ENCODE measurements around the gene PGF.

PGF gene

DNA sequence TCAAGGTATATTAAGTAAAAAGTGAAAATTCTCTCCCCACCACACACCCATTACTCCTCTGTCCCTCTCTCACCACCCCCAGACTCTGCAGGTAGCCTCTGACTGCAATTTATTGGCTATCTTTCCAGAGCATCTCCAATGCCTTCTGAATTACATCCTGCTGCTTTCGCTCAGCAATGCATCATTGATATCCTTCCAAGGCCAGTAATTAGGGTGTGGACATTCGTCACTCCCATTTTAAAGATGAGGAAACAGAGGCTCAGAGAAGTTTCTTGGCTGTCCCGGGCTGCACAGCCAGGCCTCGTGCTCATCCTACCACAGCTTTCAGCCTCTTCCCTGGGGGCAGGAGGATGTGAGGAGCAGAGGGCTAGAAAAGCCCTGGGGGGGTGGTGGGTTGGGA, 23.6 kb upstream of the PGF start:
- DNase-seq (ENCODE audit: low read depth), result peak; percentile 50
- H3K4me3 ChIP-seq (ENCODE audit: low read length), result no peak overlapping the region
- TF ChIP-seq, protein P1, sequence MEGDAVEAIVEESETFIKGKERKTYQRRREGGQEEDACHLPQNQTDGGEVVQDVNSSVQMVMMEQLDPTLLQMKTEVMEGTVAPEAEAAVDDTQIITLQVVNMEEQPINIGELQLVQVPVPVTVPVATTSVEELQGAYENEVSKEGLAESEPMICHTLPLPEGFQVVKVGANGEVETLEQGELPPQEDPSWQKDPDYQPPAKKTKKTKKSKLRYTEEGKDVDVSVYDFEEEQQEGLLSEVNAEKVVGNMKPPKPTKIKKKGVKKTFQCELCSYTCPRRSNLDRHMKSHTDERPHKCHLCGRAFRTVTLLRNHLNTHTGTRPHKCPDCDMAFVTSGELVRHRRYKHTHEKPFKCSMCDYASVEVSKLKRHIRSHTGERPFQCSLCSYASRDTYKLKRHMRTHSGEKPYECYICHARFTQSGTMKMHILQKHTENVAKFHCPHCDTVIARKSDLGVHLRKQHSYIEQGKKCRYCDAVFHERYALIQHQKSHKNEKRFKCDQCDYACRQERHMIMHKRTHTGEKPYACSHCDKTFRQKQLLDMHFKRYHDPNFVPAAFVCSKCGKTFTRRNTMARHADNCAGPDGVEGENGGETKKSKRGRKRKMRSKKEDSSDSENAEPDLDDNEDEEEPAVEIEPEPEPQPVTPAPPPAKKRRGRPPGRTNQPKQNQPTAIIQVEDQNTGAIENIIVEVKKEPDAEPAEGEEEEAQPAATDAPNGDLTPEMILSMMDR (IDR thresholded peaks at IDR 0.05; ENCODE audit: insufficient read depth, low read depth, low read length, missing control alignments), result no peak

DNA sequence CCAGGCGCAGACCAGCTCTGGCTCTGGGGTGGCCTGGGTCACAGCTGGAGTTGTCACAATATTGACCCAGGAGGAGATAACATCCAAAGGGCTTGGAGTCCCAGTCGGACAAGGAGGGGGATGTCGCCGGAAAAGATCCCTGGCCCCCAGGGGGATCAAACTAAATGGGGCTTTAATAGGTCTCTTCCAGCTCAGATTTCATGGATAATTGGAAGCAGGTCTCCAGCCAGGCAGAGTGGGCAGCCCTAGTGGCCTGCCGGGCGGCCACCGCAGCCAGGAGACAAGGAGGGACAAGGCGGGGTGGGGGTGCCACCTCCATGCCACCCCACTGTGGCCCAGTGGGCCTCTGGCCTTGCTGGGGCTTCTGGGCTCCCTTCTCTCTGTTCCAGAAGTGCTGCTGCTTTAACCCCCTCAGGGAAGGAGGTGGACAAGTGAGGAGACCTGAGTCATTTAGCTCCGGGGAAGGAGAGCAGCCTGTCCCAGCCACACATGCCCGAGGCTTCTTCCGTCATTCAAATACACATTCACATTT, 23.1 kb upstream of the PGF start:
- DNase-seq (ENCODE audit: low read depth), result peak; percentile 73
- TF ChIP-seq, protein P1 (IDR thresholded peaks at IDR 0.05; ENCODE audit: insufficient read depth, low read depth, low read length, missing control alignments), result no peak
- no peak overlapping the region for H3K4me3 ChIP-seq (ENCODE audit: low read length)

DNA sequence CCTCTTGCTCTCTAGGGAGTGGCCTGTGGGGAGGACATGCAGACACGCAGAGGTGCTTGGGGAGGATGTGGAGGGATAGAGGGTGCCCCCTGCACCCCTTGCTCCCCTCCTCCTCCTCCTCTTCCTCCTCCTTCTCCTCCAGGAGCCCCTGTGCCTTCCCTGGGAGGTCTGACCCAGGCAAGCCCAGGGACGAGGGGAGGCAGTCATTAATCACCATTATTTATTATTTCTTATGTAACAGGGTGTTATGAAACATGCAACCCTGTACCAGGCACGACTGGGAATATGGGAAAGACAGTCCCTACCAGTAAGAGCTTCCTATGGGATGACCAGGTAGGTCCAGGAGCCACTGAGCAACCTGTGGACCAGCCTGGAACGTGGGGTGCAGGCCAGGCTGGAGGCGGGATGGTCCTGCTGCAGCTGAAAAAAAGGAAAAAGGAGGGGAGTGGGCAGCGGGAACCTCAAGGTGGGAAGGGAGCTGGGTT, 22.5 kb upstream of the PGF start:
- no peak for DNase-seq (ENCODE audit: low read depth)
- TF ChIP-seq, protein P1 (IDR thresholded peaks at IDR 0.05; ENCODE audit: insufficient read depth, low read depth, low read length, missing control alignments), result no peak

DNA sequence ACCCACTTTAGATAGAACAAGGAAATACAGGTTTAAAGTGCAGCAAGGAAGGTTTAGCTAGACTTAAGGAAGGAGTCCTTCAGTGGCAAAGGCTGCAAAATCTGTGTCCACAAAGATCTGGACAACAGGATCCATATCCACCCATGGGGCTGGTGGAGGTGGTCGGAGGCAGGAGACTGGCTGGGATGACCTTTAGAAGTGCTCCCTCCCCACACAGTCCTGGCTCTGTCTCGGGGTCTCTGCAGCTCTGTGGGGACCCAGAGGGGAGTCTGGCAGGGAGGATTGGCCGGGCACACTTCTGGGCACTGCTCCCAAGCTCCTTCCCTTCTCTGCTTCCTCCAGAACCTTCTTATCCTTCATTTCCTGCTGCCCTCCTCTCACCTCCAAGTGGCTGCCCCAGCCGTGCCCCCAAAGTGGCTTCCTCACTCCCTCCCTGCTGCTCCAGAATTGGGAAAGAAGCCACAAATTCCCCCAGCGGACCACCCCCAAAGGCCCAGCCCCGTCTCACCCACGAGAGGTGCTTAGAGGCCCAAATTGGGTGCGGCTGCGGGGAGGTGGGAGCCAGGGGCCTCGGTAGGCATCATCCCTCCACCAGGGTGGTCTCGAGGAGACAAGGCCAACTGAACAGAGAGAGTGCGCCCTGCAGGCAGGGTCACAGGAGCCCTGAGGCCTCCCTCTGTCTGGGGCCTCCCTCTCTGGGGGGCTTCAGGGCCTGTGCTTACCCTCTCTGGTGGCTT, 21.9 kb upstream of the PGF start:
- TF ChIP-seq, protein P1 (IDR thresholded peaks at IDR 0.05; ENCODE audit: insufficient read depth, low read depth, low read length, missing control alignments), result no peak
- no peak for DNase-seq (ENCODE audit: low read depth)

More for the DNA sequence above, 22.5 kb upstream of the PGF start:
- no peak overlapping the region for H3K4me3 ChIP-seq (ENCODE audit: low read length)

DNA sequence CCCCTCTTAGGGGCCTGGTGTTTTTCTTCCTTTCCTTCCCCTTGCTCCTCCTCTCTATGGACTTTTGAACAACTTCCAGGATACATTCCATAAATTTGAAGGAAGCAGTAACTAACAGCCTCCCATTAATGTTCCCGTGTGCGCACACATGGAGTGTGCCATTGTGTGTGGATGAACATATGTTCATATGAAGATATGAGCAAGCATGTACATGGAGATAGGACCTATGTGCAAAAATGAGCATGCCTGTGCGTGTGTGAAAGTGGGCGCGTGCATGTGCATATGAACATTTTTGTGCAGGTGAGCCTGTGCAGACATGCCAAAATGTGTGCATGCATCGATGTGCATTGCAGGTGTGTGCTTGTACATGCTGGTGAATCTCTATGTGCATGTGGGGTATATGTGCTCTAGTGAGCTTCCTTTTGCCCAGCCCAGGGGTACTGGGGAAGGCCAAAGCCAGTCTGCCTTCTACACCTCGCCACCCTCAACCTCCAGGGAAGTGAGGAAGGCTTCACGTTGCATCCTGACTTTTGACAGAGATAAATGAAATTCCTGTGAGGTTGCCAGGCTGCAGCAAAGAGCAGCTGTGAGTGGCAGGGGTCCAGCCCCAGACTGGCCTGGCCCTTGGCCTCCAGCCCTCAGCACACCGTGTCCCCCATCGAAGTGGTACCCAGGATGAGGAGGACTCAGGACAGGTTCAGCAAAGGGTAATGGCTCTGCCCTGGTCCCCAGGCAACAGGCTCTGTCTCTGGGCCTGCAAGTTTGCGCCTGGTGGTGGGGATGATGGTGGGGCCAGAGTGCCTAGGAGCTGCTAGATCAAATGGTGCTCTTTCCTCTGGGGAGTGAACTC, 21.1 kb upstream of the PGF start:
- no peak overlapping the region for H3K4me3 ChIP-seq (ENCODE audit: low read length)
- TF ChIP-seq, protein P1 (IDR thresholded peaks at IDR 0.05; ENCODE audit: insufficient read depth, low read depth, low read length, missing control alignments), result no peak
- DNase-seq (ENCODE audit: low read depth), result no peak

More for the DNA sequence above, 21.9 kb upstream of the PGF start:
- no peak overlapping the region for H3K4me3 ChIP-seq (ENCODE audit: low read length)

DNA sequence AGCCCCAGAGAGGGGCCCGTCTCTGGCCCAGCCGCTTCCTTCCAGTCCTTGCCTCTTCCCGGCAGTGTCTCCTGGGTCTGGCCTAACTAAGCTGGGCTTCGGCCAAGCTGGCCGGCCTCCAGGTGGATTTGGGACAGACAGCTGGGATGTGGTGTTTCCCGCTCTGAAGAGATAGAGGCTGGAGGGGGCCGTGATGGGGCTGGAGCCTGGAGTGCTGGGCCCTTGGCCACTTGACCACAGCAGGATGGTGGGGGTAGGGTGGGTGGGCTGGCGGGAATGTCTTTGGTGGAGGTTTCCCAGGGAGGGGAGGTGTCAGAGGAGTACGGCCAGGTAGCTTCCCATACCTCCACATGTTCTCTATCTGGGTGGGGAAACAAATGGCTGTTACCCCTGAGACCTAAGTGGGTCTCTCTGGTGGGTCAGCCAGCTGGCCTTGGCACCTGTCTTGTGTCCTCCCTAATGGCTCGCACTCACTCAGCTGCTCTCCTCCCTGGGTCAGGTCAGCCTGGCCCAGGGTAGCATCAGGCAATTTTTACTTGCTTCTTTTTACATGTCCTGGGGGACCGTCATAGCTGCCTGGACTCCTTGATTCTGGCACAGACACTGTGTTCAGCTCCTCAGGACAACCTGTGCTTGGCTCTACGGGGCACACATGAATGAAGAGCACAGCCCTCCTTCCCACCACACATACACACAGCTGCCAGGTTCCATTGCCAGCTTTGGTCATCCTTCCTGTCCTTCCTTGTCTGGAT, 19.8 kb upstream of the PGF start:
- TF ChIP-seq, protein P1 (IDR thresholded peaks at IDR 0.05; ENCODE audit: insufficient read depth, low read depth, low read length, missing control alignments), result no peak
- H3K4me3 ChIP-seq (ENCODE audit: low read length), result no peak overlapping the region
- DNase-seq (ENCODE audit: low read depth), result no peak
